Measurements from ENCODE around the gene C2orf78.

The C2orf78 gene

DNA sequence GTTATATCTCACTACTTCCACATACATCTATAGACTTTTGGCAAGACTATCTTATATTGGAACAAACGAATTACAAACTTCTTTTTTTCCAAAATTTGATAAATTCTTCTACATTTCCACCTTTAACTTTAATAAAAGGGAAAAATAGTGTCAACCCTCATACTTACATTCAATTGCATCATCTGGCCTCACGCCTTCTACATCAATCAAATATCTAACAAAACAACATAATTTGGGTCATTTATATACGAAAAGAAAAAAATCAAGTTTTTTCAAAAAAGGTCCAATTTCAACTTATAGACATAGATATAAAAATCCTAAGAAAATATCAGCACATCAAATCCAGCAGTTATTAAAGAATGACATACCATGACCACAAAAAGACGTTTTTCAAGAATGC lies 17.0 kb upstream of the C2orf78 start:
- H3K4me3 ChIP-seq (replicated peaks; ENCODE audit: low read depth, low read length): no peak overlapping the region
- no peak for DNase-seq (ENCODE audit: low read depth)
- no peak for TF ChIP-seq CTCF (IDR thresholded peaks at IDR 0.05; ENCODE audit: low read length, missing control alignments)

GRCh38 chr2:73770725-73771124 lies 13.3 kb upstream of the C2orf78 start:
- DNase-seq (ENCODE audit: low read depth): no peak
- TF ChIP-seq CTCF (IDR thresholded peaks at IDR 0.05; ENCODE audit: low read length, missing control alignments): no peak
- no peak overlapping the region for H3K4me3 ChIP-seq (replicated peaks; ENCODE audit: low read depth, low read length)

GRCh38 chr2:73772819-73773218 lies 11.2 kb upstream of the C2orf78 start:
- TF ChIP-seq CTCF (IDR thresholded peaks at IDR 0.05; ENCODE audit: low read length, missing control alignments): no peak
- H3K4me3 ChIP-seq (replicated peaks; ENCODE audit: low read depth, low read length): no peak overlapping the region

DNA sequence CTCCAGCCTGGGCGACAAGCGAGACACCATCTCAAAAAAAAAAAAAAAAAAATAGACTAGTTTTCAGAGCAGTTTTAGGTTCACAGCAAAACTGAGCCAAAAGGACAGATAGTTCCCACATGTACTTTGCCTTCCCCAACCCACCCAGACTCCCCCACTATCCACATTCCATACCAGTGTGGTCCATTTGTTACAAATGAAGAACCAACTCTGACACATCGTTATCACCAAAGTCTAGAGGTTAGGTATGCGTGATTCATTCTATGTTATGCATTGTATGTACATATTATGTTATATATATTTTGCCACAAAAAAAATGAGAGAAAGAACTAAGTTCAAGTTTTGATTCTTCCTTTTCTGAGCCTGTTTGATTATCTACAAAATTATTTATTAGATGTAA lies 7.6 kb upstream of the C2orf78 start:
- peak; percentile 29 for DNase-seq (ENCODE audit: low read depth)
- TF ChIP-seq CTCF (IDR thresholded peaks at IDR 0.05; ENCODE audit: low read length, missing control alignments): no peak
- no peak overlapping the region for H3K4me3 ChIP-seq (replicated peaks; ENCODE audit: low read depth, low read length)

More at GRCh38 chr2:73772819-73773218, 11.2 kb upstream of the C2orf78 start:
- no peak for DNase-seq (ENCODE audit: low read depth)

- TF ChIP-seq CTCF (IDR thresholded peaks at IDR 0.05; ENCODE audit: low read length, missing control alignments): no peak
- DNase-seq (ENCODE audit: low read depth): peak; percentile 16
- H3K4me3 ChIP-seq (replicated peaks; ENCODE audit: low read depth, low read length): no peak overlapping the region
Measured at GRCh38 chr2:73776869-73777519, 7.0 kb upstream of the C2orf78 start.

DNA sequence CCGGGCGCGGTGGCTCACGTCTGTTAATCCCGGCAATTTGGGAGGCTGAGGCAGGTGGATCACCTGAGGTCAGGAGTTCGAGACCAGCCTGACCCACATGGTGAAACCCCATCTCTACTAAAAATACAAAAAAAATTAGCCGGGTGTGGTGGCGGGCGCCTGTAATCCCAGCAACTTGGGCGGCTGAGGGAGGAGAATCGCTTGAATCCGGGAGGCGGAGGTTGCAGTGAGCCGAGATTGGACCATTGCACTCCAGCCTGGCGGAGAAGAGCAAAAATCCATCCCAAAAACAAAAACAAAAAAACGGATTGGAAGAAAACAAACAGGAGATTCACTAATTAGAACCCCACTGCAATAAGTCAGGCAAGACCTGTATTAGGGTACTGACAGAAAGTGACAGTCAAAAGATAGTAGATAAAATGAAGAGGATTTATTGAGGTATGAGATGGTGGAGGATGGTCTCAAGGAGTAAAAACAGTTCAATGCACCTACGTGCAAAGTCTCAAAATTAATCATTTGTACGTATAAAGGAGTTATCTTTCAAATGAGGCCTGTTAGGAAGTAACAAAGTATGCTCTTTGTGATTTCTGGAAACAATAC lies 5.0 kb upstream of the C2orf78 start:
- peak overlapping the region; percentile 100 for H3K4me3 ChIP-seq (replicated peaks; ENCODE audit: low read depth, low read length)

DNA sequence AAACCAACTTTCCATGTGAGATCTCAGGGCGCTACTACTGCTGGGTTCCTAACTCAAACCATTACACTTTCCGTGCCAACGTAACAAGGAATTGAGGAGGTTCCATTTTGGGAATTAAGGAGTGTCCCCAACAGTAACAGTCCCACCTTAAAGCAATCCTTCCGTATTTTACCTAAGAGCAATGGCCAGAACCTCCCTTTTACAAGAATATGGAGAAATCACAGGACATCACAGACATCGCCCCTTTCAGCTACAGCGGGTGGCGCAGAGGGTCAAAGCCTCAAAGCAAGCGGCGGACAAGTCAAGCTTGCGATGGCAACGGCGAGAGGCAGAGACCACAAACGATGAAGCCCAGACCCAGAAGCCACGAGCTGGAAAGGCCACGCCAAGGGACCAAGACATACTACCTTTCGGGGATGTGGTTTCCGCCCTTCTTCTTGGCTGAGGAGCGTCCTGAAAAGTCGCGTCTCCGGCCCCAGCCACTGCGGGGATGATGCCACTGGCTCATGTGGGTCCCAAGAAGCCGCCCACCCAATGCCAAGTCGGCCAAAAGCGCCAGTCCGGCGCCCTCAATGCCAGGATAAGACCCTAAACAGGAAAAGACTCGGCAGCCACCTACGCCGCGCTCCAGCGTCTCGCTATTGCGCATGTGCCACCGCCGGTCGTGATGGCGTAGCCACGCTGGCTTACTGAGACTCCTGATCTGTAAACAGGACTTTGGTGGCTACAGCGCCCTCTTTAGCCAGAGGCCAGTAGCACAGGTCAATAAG lies 4.3 kb upstream of the C2orf78 start, which contains the start of gene DUSP11:
TSS of gene DUSP11 (minus strand) at position 637 of the 770 bp plus-strand sequence. CDS start at position 508, 129 bp downstream.
- TF ChIP-seq CTCF (IDR thresholded peaks at IDR 0.05; ENCODE audit: low read length, missing control alignments): peak; percentile 94
- H3K4me3 ChIP-seq (replicated peaks; ENCODE audit: low read depth, low read length): peak within 1 kb of the TSS; percentile 100

More for the DNA sequence above, 5.0 kb upstream of the C2orf78 start:
- DNase-seq (ENCODE audit: low read depth): peak; percentile 2

More for the DNA sequence above, 4.3 kb upstream of the C2orf78 start, which contains the start of gene DUSP11:
- peak; percentile 95 for DNase-seq (ENCODE audit: low read depth)
